Nephron (organoid): ENCODE data around the gene CHD3.

ENCODE experiments used
- H3K27ac Mint-ChIP-seq, 3 experiments: 2 replicates each; pipeline ENCODE4 v1.8.0; 2020; ENCODE audit warnings: mixed read lengths in 3 of 3, mild to moderate bottlenecking in 2 of 3, moderate library complexity in 1 of 3
- H3K27me3 Mint-ChIP-seq: 2 replicates; pipeline ENCODE4 v1.8.0; 2021; ENCODE audit warnings: low read depth, mild to moderate bottlenecking, moderate library complexity, mixed read lengths
- H3K36me3 Mint-ChIP-seq: 2 replicates; pipeline ENCODE4 v1.8.0; 2020; ENCODE audit warnings: low read depth, mixed read lengths
- H3K4me1 Mint-ChIP-seq: 2 replicates; pipeline ENCODE4 v1.8.0; 2020; ENCODE audit warnings: mixed read lengths
- H3K4me3 Mint-ChIP-seq, 3 experiments: 2 replicates each; pipeline ENCODE4 v1.8.0; 2020; ENCODE audit warnings: mild to moderate bottlenecking in 3 of 3, mixed read lengths in 3 of 3, moderate library complexity in 2 of 3
- H3K9me3 Mint-ChIP-seq: 2 replicates; pipeline ENCODE4 v1.8.0; 2020; ENCODE audit warnings: mixed read lengths
- CTCF ChIP-seq, 3 experiments: fragments of 200-600 bp; sonication (generic); IDR thresholded peaks; one replicate each; pipeline ENCODE4 v1.5.0; 2021; ENCODE audit warnings: antibody characterized with exemption in 3 of 3; ENCODE audit not compliant: unreplicated experiment in 3 of 3

The CHD3 gene

GRCh38 chr17:7886227-7887037 lies 2.2 kb upstream of the CHD3 start:
- Mint-ChIP-seq H3K27ac (no peak overlapping the region), H3K27me3 (no peaks in the 10 kb centered on the region)

GRCh38 chr17:7887038-7887481 lies 1.5 kb upstream of the CHD3 start:
- Mint-ChIP-seq H3K27ac (no peak overlapping the region), H3K4me3 (no peak overlapping the region), H3K27me3 (no peaks in the 10 kb centered on the region), H3K36me3 (peaks cover 27% of the 10 kb centered on the region), H3K9me3 (no peaks in the 10 kb centered on the region), H3K4me1 (peaks cover 3% of the 10 kb centered on the region)
- no peak for TF ChIP-seq CTCF (IDR thresholded peaks at IDR 0.05; ENCODE audit: unreplicated experiment in 3 of 3)

More at GRCh38 chr17:7886227-7887037, 2.2 kb upstream of the CHD3 start:
- H3K36me3 Mint-ChIP-seq = peaks cover 22% of the 10 kb centered on the region
- H3K4me1 Mint-ChIP-seq = no peaks in the 10 kb centered on the region
- peak in 1 of 3 experiments; percentile 21 for TF ChIP-seq CTCF (IDR thresholded peaks at IDR 0.05; ENCODE audit: unreplicated experiment in 3 of 3)
- H3K9me3 Mint-ChIP-seq = no peaks in the 10 kb centered on the region
- no peak overlapping the region for H3K4me3 Mint-ChIP-seq

GRCh38 chr17:7887482-7888183 lies 956 bp upstream of the CHD3 start:
- peaks cover 29% of the 10 kb centered on the region for H3K36me3 Mint-ChIP-seq
- no peak overlapping the region for H3K27ac Mint-ChIP-seq
- TF ChIP-seq CTCF (IDR thresholded peaks at IDR 0.05; ENCODE audit: unreplicated experiment in 3 of 3) = no peak
- peaks cover 6% of the 10 kb centered on the region for H3K4me1 Mint-ChIP-seq
- H3K9me3 Mint-ChIP-seq = no peaks in the 10 kb centered on the region
- H3K27me3 Mint-ChIP-seq = no peaks in the 10 kb centered on the region
- H3K4me3 Mint-ChIP-seq = no peak overlapping the region

GRCh38 chr17:7889166-7889955 lies 772 bp downstream of the CHD3 start:
- peak; percentile 17 to 50 (median 43) for TF ChIP-seq CTCF (IDR thresholded peaks at IDR 0.05; ENCODE audit: unreplicated experiment in 3 of 3)
- no peak overlapping the region for H3K27ac Mint-ChIP-seq
- H3K27me3 Mint-ChIP-seq = no peaks in the 10 kb centered on the region
- H3K36me3 Mint-ChIP-seq = peaks cover 43% of the 10 kb centered on the region
- H3K4me1 Mint-ChIP-seq = peaks cover 21% of the 10 kb centered on the region
- no peaks in the 10 kb centered on the region for H3K9me3 Mint-ChIP-seq
- no peak overlapping the region for H3K4me3 Mint-ChIP-seq

- no peak for TF ChIP-seq CTCF (IDR thresholded peaks at IDR 0.05; ENCODE audit: unreplicated experiment in 3 of 3)
- peaks cover 50% of the 10 kb centered on the region for H3K4me1 Mint-ChIP-seq
- H3K27ac Mint-ChIP-seq = peak overlapping the region; percentile 43 to 76 (median 63)
- H3K36me3 Mint-ChIP-seq = peaks cover 81% of the 10 kb centered on the region
- peak overlapping the region in 1 of 3 experiments; percentile 34 for H3K4me3 Mint-ChIP-seq
- H3K27me3 Mint-ChIP-seq = no peaks in the 10 kb centered on the region
- no peaks in the 10 kb centered on the region for H3K9me3 Mint-ChIP-seq
These were observed 4.7 kb downstream of the CHD3 start for GRCh38 chr17:7893187-7893880.
